ENCODE measurements around the gene WNT3A. TPM values are rescaled to one million over a fixed set of nuclear protein-coding genes. Genes with fewer than 3 reads are reported as not detected.
A peak's percentile ranks its signal among the peaks of the same experiment; 100 is the strongest.

Gene WNT3A
- total and polyA plus RNA-seq, 2 experiments from 2014 or later, result not detected

DNA sequence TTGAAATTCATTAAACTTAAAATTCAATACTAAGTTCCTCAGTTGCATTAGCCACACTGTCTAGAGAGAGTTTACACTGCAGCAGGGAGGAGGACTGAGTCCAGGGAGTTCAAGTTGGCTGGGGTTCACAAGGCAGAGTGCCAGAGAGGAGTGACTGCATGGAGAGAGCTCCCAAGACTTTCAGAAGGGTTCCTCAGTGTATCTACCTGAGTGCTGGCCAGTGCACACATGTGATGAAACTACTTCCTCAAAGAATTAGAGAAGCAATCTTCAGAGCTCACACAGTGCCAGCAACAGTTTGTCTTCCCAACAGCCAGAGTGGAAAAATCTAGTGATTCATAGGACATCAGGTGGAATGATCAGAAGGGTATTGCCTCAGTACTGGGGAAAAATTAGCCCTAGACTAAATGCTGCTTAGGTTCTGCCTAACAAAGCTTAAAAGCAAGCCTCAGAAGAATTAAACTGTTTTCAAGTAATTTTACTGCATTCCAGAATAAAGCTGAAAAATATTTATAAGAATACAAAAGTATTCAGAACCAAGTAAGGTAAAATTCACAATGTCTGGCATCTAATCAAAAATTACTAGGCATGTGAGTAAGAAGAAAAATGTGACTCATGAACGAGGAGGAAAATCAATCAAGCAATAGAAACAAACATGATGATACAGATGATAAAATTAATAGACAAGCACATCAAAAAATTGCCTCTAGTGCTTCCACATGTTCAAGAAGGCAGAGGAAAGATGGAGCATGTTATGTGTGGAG, 10.4 kb upstream of the WNT3A start:
- H3K27ac ChIP-seq, result no peak overlapping the region
- no peak overlapping the region for H3K4me3 ChIP-seq
- H3K27me3 ChIP-seq, result peaks cover 23% of the 10 kb centered on the region
- no peaks in the 10 kb centered on the region for H3K4me1 ChIP-seq (ENCODE audit: low read depth)
- no peak for DNase-seq (ENCODE audit: low read depth in 1 of 2, low spot score in 1 of 2)
- no peaks in the 10 kb centered on the region for H3K36me3 ChIP-seq
- no peaks in the 10 kb centered on the region for H3K9me3 ChIP-seq (ENCODE audit: low read depth)
- TF ChIP-seq, protein P1, sequence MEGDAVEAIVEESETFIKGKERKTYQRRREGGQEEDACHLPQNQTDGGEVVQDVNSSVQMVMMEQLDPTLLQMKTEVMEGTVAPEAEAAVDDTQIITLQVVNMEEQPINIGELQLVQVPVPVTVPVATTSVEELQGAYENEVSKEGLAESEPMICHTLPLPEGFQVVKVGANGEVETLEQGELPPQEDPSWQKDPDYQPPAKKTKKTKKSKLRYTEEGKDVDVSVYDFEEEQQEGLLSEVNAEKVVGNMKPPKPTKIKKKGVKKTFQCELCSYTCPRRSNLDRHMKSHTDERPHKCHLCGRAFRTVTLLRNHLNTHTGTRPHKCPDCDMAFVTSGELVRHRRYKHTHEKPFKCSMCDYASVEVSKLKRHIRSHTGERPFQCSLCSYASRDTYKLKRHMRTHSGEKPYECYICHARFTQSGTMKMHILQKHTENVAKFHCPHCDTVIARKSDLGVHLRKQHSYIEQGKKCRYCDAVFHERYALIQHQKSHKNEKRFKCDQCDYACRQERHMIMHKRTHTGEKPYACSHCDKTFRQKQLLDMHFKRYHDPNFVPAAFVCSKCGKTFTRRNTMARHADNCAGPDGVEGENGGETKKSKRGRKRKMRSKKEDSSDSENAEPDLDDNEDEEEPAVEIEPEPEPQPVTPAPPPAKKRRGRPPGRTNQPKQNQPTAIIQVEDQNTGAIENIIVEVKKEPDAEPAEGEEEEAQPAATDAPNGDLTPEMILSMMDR (IDR thresholded peaks at IDR 0.05; ENCODE audit: low read depth, low read length), result no peak

DNA sequence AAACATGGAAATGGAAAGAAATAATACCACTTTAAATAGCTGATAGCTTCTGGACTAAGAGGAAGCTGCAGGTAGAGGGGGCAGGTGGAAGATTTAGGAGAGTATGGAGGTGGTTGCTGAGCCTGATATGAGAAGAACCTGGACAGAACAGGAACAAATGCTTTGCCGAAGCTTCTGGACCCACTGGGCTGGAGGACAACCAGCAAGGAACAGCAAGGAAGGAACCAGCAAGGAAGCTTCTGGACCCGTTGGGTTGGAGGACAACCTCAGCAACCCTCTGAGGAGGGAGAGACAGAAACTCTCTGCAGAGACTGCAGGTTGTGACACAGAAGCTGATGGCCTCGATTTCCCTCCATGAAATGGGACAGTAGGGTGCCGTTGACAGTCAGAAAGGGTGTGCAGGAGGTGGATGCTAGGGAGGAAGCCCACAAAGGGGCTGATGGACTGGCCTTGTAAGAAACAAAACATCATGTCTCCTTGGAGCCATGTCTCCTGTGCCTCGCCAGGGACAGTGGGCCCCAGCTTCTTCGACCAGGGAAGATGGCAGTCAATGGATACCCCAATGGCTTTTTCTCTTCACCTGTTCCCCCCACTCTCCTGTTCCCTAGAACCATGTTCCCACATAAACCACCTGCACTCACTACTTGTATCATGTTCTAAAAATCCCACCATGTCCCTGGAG, 8.3 kb upstream of the WNT3A start:
- Histone ChIP-seq H3K27ac (no peak overlapping the region), H3K4me3 (no peak overlapping the region), H3K9me3 (ENCODE audit: low read depth) (no peaks in the 10 kb centered on the region), H3K36me3 (no peaks in the 10 kb centered on the region), H3K4me1 (ENCODE audit: low read depth) (no peaks in the 10 kb centered on the region), H3K27me3 (peaks cover 31% of the 10 kb centered on the region)
- no peak for DNase-seq (ENCODE audit: low read depth in 1 of 2, low spot score in 1 of 2)
- TF ChIP-seq, protein P1 (IDR thresholded peaks at IDR 0.05; ENCODE audit: low read depth, low read length), result no peak

DNA sequence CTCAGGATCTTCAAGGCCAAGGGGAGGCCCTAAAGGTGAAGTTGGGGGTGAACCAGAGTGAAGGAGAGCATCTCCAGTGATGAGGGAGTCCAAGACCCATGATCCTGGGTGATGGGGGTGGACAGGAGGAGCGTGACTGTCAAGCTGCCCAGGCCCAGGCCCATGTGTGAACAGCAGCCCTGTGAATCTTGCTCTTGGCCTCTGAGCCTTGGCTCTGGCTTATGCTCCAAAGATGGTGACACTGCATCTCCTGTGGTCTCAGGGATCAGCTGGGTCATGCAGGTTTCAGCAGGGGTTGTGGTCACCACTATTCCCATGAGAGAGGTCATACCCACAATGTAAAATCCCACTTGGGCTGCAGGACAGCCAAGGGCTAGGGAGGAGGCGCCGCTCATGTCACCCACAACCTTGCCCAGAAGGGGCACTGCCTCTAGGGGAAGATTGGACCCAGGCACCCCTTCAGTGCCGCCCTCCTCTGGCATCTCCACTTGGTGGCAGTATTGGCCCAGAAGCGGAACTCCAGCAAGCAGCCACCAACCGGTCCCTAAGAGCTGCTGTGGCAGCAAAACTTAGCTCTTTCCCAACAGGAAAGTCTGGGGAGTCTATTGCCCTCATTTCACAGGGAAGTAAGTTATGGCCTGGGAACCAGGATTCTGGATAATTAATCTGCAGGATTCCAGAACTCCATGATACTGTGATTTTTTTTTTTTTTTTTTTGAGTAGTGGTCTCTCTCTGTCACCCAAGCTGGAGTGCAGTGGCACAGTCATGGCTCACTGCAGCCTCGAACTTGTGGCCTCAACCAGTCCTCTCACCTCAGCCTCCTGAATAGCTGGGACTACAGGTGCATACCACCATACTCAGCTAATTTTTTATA, 7.5 kb upstream of the WNT3A start:
- Histone ChIP-seq H3K27me3 (peaks cover 39% of the 10 kb centered on the region), H3K4me3 (no peak overlapping the region), H3K36me3 (no peaks in the 10 kb centered on the region), H3K9me3 (ENCODE audit: low read depth) (no peaks in the 10 kb centered on the region), H3K27ac (no peak overlapping the region), H3K4me1 (ENCODE audit: low read depth) (no peaks in the 10 kb centered on the region)
- TF ChIP-seq, protein P1 (IDR thresholded peaks at IDR 0.05; ENCODE audit: low read depth, low read length), result peak; percentile 83
- peak; percentile 75 to 83 for DNase-seq (ENCODE audit: low read depth in 1 of 2, low spot score in 1 of 2)

DNA sequence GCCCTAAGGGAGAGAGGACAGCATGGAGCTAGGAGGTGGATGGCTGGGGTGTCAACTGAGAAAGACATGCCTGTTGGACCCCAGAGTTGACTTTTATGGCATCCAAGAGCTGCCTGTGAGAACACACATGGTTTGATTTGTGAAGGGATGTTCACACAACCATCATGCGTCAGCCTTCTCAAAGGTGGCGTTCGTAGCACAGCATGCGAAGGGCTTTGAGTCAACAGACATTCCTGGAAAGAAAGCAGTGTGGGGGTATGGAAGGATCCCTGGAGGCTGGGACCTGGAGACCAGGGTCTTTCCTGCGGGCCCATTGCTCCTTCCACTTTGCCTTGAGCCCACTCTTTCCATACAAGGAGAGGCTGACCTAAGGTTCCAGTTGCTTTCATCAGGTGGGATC, 6.4 kb upstream of the WNT3A start:
- Histone ChIP-seq H3K4me1 (ENCODE audit: low read depth) (no peaks in the 10 kb centered on the region), H3K4me3 (no peak overlapping the region), H3K27ac (no peak overlapping the region), H3K9me3 (ENCODE audit: low read depth) (no peaks in the 10 kb centered on the region), H3K27me3 (peaks cover 41% of the 10 kb centered on the region), H3K36me3 (no peaks in the 10 kb centered on the region)
- TF ChIP-seq, protein P1 (IDR thresholded peaks at IDR 0.05; ENCODE audit: low read depth, low read length), result no peak
- DNase-seq (ENCODE audit: low read depth in 1 of 2, low spot score in 1 of 2), result no peak

DNA sequence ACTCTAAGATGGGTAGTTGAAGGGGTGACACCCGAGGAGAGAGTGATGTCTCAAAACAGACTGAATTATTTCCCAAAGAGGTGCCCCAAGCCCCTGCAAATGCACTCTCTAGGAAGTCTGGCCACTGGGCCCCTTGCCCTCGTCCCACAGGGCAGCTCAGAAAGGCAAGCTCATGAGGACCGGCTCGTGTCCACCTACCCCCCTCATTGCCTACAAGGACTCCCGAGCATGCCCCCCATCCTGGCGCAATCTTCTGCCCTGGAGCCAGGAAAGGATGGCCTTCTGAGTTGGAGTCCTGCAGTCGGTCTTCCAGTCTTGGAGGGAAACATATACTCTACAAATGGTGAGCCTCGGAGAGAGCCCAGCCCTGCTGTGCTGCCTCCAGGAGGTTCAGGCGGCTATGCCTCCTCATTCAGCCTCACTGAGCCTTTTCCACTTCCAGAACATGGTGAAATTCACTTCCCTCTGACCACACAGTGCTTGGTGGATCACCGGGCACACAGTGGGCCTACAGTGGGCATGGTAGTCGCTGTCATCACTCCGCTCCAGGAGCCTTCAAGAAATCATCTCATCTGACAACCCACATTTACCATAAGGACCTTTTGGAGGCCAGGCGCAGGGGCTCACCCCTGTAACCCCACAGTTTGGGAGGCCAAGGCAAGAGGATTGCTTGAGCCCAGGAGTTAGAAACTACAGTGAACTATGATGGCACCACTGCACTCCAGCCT, 5.8 kb upstream of the WNT3A start:
- H3K4me1 ChIP-seq (ENCODE audit: low read depth), result no peaks in the 10 kb centered on the region
- TF ChIP-seq, protein P1 (IDR thresholded peaks at IDR 0.05; ENCODE audit: low read depth, low read length), result no peak
- peaks cover 46% of the 10 kb centered on the region for H3K27me3 ChIP-seq
- no peaks in the 10 kb centered on the region for H3K36me3 ChIP-seq
- DNase-seq (ENCODE audit: low read depth in 1 of 2, low spot score in 1 of 2), result no peak
- H3K4me3 ChIP-seq, result no peak overlapping the region
- no peaks in the 10 kb centered on the region for H3K9me3 ChIP-seq (ENCODE audit: low read depth)
- H3K27ac ChIP-seq, result no peak overlapping the region
